Esophagus muscularis mucosa (tissue), 4 donors: ENCODE results near the gene SLFN14.

Experiments
- CTCF ChIP-seq, 3 experiments: fragments of 200-600 bp in 2 of 3; fragments of 450-650 bp in 1 of 3; sonication (generic) in 2 of 3; IDR thresholded peaks; one replicate each; pipeline ENCODE4 v1.5.1; 2017 to 2019; ENCODE audit warnings: antibody characterized with exemption in 3 of 3, mild to moderate bottlenecking in 2 of 3, moderate library complexity in 1 of 3
- EP300 ChIP-seq: sonication (generic); formaldehyde crosslinking; IDR thresholded peaks from one replicate; pipeline ENCODE4 v1.6.1; 2017; ENCODE audit warnings: antibody characterized with exemption
- POLR2A ChIP-seq: fragments of 450-650 bp; IDR thresholded peaks from one replicate; pipeline ENCODE4 v1.6.1; 2017; ENCODE audit warnings: antibody characterized with exemption, moderate library complexity, mild to moderate bottlenecking, low read depth

- TF ChIP-seq CTCF (IDR thresholded peaks at IDR 0.05), result no peak
- no peak for TF ChIP-seq EP300
- TF ChIP-seq POLR2A, result no peak
These were observed 29.5 kb downstream of the SLFN14 start for GRCh38 chr17:35531160-35531559.
